ENCODE measurements around the gene FZD4.
A peak's percentile ranks its signal among the peaks of the same experiment; 100 is the strongest.

FZD4 gene

DNA sequence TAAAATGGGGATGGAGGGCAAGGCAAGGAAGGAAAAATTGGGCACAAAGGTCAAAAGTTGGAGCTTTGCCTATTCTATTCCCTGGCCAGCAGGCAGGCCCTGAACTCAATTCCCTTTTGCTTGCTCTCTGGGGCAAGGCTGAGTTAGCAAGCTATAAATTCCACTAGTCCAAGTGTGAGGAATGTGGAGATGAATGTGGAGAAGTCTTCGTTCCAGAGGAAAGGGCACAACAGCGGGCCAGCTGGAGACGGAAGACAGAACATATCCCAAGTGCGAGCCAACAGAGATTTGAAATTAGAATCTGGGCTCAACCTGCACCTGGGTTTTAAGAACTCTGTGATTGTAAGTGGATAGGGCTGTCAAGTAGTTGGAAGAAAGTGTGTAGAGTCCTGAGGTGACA is 29.5 kb upstream of the FZD4 start:
- TF ChIP-seq, protein P1, sequence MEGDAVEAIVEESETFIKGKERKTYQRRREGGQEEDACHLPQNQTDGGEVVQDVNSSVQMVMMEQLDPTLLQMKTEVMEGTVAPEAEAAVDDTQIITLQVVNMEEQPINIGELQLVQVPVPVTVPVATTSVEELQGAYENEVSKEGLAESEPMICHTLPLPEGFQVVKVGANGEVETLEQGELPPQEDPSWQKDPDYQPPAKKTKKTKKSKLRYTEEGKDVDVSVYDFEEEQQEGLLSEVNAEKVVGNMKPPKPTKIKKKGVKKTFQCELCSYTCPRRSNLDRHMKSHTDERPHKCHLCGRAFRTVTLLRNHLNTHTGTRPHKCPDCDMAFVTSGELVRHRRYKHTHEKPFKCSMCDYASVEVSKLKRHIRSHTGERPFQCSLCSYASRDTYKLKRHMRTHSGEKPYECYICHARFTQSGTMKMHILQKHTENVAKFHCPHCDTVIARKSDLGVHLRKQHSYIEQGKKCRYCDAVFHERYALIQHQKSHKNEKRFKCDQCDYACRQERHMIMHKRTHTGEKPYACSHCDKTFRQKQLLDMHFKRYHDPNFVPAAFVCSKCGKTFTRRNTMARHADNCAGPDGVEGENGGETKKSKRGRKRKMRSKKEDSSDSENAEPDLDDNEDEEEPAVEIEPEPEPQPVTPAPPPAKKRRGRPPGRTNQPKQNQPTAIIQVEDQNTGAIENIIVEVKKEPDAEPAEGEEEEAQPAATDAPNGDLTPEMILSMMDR (conservative IDR thresholded peaks at IDR 0.05; ENCODE audit: low read depth): no peak

DNA sequence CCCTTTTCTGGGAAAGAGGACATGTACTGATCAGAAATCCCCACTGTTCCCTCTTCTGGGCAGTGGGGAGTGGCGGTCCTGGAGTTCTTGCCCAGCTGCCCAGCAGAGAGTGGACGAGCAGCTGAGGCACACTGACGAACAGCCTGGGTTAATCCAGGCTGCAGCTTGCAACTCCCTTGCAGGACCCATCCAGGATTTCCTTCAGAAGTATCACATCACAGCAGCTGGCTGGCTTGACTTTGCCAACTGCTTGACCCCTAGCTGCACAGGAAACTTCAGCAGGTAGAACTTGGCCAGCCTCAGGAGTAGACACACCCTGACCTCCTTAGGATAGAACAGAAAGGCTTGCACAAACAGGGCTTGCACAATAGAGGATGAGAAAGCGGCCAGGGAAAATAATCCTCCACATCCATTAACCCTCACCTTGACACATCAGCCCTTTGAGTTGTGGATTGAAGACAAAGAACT is 27.9 kb upstream of the FZD4 start:
- CTCF ChIA-PET: interaction anchor here (0.7 to 0.8 kb wide), 2 partner anchors 44 to 241 kb away, joined by 3 to 4 read pairs; no protein-coding TSS in a partner anchor
- TF ChIP-seq, protein P1 (conservative IDR thresholded peaks at IDR 0.05; ENCODE audit: low read depth): no peak
- peak overlapping the region; percentile 81 for H3K27ac ChIP-seq
- DNase-seq (ENCODE audit: low spot score): peak; percentile 59
- POLR2A ChIA-PET (ENCODE audit: low non-redundant PET): interaction anchor here (0.8 kb wide), 1 partner anchor 55 kb away, joined by 3 read pairs; the partner anchor contains the start of gene TMEM135

More for the DNA sequence above, 29.5 kb upstream of the FZD4 start:
- POLR2A ChIA-PET (ENCODE audit: low non-redundant PET): no interaction called here
- no peak overlapping the region for H3K27ac ChIP-seq
- CTCF ChIA-PET: interaction anchor here (0.6 kb wide), 1 partner anchor 45 kb away, joined by 3 read pairs; no protein-coding TSS in a partner anchor
- no peak for DNase-seq (ENCODE audit: low spot score)

DNA sequence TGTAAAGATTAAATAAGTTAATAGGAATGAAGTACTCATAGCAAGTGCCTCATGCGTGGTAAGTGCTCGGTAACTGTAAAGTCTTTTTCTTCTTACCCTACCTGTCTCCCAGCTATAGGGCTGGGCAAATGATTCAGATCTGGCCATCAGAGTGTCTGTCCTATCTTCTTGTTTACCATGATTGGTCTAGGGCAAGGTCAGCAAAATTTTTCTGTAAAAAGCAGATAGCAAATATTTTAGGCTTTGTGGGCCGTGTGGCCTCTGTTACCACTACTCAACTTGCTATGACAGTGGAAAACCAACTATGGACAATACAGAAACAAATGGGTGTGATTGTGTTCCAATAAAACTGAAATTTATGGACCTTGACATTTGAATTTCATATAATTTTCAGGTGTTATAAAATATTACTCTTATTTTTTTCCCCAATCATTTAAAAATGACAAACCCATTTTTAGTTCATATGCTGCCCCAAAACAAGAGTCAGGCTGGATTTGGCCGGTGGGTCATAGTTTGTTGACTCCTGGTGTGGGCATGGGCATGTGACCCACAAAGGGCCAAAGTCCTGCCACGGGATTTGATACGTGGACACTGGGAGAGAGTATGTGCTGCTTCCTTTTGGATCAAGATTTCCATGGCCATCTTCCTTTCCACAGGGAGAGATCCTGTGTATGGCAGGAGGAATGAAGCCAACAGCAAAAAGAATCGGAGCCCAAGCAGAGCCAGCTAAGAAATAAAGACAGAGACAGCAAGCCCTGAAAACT is 26.8 kb upstream of the FZD4 start:
- ChIA-PET POLR2A (ENCODE audit: low non-redundant PET) (no interaction called here), CTCF (interaction anchor here (0.7 to 0.8 kb wide), 2 partner anchors 24 to 43 kb away, joined by 3 read pairs; no protein-coding TSS in a partner anchor)
- DNase-seq (ENCODE audit: low spot score): no peak
- TF ChIP-seq, protein P1 (conservative IDR thresholded peaks at IDR 0.05; ENCODE audit: low read depth): no peak
- H3K27ac ChIP-seq: peak overlapping the region; percentile 33; the same call in 1 of the 2 replicates

DNA sequence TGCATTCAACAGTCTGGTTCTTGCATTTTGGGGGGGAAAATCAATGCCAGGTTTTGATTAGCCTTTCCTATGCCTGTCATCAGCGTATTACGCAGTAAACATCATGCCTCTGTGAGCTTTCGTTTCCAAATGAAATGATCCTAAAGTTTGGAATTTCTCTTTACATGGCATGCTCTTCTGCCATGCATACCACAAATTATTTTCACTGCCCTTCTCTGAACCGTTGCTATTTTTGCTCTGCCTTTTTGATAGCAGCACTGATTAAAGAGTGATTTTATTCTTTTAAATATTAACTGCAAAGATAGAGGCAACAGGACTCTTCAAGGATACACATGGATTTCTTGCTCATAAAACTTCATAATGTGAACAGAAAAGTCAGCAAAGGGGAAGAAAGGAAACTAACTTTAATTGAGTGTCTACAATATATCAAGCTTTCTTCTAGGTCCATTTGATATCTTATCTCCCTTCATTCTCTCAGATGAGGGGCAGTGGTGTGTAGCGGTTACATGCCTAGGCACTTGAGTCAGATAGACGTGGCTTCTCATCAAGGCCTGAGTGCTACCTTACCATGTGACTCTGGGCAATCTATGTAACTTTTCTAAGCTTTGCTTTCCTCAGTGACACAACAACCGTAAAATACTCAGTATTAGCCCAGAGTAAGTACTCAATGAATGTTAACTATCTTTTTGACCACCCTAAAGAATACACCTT is 25.0 kb upstream of the FZD4 start:
- H3K27ac ChIP-seq: no peak overlapping the region
- TF ChIP-seq, protein P1 (conservative IDR thresholded peaks at IDR 0.05; ENCODE audit: low read depth): no peak
- no peak for DNase-seq (ENCODE audit: low spot score)
- CTCF ChIA-PET: interaction anchor here (0.6 to 0.7 kb wide), 4 partner anchors 29 to 61 kb away, joined by 3 to 5 read pairs (median 4); no protein-coding TSS in a partner anchor
- POLR2A ChIA-PET (ENCODE audit: low non-redundant PET): no interaction called here

DNA sequence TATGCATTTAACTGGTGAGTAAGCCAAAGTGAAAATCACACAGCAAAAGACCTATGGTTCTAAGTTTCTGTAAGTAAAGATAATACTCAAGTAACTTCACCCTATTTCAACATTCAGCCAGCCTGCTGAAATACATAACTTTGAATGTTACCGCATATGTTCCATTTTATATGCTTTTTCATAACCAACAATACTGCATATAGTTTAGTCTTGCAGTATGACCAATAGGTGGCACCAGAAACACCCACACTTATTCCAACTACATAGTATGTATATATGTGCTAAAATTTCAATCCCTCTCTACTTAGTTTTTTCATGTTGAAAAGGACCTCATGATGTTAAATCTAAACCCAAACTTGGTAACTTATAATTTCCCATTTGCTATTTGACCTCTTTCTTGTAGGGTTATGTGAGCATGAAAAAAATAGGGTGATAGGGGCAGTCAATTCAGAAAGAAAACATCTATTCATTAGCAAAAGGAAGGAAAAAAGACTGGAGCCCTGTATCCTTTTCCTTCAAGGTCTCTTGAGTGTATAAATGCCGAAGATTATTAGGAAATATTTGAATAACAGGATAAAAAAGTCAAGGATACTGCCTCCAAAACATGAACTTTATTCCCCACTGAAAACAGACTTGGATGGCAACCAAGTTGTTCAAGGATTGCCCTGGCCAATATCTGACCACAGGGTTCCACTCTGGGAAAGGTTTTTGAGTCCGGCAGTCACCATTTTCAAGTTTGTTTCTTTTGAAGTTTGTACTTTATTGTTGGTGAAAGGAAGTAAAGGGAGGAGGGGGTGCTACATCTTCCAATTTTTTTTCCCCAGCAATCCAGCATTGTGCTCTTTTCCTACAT is 23.8 kb upstream of the FZD4 start:
- TF ChIP-seq, protein P1 (conservative IDR thresholded peaks at IDR 0.05; ENCODE audit: low read depth): peak; percentile 79
- no peak overlapping the region for H3K27ac ChIP-seq
- CTCF ChIA-PET: interaction anchor here (0.7 to 1.0 kb wide), 2 partner anchors 11 to 40 kb away, joined by 3 read pairs; no protein-coding TSS in a partner anchor
- peak; percentile 26 for DNase-seq (ENCODE audit: low spot score)
- POLR2A ChIA-PET (ENCODE audit: low non-redundant PET): no interaction called here
